GM12873 (cell line): ENCODE data around the gene RAB11FIP4.

Experiments
- TF ChIP-seq, protein P1 (sequence below): IDR thresholded peaks from 2 replicates; pipeline ENCODE4 v1.5.1; 2012; ENCODE audit warnings: low read depth, mild to moderate bottlenecking, moderate library complexity, low read length, control low read depth; ENCODE audit not compliant: insufficient read depth; ENCODE audit errors: missing control alignments

RAB11FIP4 gene

DNA sequence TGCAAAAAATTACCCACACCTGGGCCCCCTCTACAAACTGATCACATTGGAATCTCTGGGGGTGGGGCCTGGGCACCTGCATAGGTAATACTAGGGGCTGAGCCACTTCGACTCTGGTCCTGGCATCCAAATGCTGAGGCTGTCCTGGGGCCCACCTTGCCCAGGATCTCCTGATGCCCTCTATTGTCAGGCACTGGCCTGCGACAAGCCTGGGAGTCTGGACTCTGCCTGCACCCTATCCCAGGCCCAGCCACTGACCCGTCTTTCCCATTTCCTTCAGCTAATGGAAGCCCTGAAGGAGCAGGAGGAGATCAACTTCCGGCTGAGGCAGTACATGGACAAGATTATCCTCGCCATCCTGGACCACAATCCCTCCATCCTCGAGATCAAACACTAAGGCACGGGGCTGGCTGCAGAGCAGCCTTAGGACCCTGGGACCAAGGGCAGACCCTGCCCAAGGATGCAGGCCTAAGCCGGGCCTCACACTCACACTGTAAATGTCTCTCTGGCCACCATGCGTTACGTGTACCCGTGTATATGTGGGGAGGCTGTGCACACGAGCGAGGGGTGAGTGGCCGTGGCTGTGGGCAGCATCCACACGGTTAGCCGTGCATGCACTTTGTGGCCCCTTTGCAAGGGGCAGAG lies 140.0 kb downstream of the RAB11FIP4 start:
- TF ChIP-seq, protein P1, sequence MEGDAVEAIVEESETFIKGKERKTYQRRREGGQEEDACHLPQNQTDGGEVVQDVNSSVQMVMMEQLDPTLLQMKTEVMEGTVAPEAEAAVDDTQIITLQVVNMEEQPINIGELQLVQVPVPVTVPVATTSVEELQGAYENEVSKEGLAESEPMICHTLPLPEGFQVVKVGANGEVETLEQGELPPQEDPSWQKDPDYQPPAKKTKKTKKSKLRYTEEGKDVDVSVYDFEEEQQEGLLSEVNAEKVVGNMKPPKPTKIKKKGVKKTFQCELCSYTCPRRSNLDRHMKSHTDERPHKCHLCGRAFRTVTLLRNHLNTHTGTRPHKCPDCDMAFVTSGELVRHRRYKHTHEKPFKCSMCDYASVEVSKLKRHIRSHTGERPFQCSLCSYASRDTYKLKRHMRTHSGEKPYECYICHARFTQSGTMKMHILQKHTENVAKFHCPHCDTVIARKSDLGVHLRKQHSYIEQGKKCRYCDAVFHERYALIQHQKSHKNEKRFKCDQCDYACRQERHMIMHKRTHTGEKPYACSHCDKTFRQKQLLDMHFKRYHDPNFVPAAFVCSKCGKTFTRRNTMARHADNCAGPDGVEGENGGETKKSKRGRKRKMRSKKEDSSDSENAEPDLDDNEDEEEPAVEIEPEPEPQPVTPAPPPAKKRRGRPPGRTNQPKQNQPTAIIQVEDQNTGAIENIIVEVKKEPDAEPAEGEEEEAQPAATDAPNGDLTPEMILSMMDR: no peak

DNA sequence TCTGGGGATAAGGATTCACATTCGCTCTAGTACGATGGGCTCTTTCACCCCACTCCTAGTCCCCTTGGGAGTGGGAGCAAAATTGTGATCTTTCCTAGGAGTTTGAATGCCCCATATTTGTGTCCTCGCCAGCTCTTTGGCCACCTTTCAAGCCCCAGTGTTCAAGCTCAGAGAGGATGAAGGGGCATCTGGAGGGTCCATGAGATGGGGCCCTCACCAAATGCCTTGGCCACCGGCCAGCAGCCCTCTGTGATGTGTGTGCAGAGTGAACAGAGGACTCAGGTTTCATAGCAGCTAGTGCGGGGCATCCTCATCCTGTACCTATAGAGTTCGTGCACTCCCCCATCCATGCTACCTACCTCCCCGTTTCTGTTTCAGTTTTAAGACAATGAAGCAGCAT lies 140.6 kb downstream of the RAB11FIP4 start:
- TF ChIP-seq, protein P1: no peak

- TF ChIP-seq, protein P1: no peak
Measured at GRCh38 chr17:31532526-31532925, 141.1 kb downstream of the RAB11FIP4 start.

DNA sequence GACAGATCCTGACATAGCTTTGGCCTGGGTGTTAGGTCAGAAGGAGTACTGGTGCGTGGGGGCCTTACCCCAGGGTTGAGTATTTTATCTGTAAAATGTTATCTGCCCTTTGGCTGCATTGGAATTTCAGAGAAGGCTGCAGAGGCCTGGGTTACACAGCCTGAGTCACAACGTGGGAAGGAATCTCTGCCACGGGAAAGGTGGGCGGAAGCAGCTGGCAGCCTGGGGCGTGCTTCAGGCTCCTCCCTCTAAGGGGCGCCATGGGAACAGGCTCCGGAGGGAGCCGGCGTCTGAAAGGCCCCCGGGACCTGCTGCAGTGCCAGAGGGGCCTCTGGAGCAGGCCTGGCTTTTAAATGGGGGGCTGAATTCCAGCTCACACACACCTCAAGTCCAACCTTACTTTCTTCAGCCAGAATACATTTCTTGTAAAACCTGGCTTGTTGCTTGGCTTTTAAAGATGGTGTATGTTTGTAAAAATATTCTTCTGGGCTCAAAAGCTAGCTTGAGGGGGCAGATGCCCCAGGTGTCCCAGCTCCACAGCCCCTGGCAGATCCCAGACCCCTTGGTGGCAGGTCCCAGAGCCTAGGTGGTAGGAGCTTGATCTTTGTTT lies 142.2 kb downstream of the RAB11FIP4 start:
- TF ChIP-seq, protein P1: peak; percentile 40

- TF ChIP-seq, protein P1: no peak
Measured at GRCh38 chr17:31534223-31534888, 142.9 kb downstream of the RAB11FIP4 start.

- TF ChIP-seq, protein P1: peak; percentile 12
Measured at GRCh38 chr17:31535581-31535981, 144.1 kb downstream of the RAB11FIP4 start.

- TF ChIP-seq, protein P1: no peak
Measured at GRCh38 chr17:31536451-31536850, 145.0 kb downstream of the RAB11FIP4 start.
